ENCODE measurements around the gene BMP6.

Gene BMP6

GRCh38 chr6:7719364-7719850 lies 6.5 kb upstream of the BMP6 start:
- no peak for DNase-seq (ENCODE audit: low spot score)

GRCh38 chr6:7720346-7720745 lies 5.6 kb upstream of the BMP6 start:
- DNase-seq (ENCODE audit: low spot score): no peak

DNA sequence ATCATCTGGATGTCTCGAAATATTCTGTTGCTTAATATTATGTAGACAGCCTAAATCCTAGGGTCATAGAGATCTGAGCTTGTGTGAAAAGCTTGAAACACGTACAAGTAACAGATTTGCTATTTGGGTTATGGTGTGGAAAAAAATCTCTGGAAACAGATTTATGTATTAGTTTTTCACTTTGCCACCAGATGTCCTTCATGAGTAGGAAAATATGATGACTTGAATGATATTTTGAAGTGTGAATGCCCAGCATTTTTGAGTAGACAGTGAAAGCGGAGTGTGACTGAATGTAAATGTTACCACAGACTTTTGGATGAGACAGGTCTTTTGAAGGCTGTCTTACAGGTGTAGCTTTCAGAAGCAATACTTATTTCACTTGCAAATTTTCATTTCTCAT lies 4.2 kb upstream of the BMP6 start:
- DNase-seq (ENCODE audit: low spot score): peak; percentile 56

GRCh38 chr6:7723041-7723447 lies 2.9 kb upstream of the BMP6 start:
- peak; percentile 73 for DNase-seq (ENCODE audit: low spot score)

DNA sequence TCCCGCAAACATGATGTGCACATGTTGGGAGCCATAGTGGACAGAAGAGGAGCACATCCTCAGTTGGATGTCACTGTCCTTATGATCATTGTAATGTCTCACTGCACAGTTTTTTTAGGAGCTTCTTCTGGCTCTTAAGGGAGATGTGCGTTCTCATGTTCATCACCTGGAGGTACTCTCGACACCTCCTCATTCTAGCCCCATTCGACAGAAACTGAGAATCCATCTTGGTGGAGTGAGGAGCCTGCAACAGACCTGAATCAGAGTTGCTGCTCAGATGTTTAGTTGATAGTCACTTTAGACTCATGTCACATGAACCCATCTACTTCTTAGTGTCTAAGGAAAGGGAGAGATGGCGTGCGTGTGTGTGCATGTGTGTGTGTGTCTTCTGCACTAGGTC lies 2.3 kb upstream of the BMP6 start:
- DNase-seq (ENCODE audit: low spot score): no peak

- no peak for DNase-seq (ENCODE audit: low spot score)
Measured at GRCh38 chr6:7725412-7725811, 487 bp upstream of the BMP6 start.

DNA sequence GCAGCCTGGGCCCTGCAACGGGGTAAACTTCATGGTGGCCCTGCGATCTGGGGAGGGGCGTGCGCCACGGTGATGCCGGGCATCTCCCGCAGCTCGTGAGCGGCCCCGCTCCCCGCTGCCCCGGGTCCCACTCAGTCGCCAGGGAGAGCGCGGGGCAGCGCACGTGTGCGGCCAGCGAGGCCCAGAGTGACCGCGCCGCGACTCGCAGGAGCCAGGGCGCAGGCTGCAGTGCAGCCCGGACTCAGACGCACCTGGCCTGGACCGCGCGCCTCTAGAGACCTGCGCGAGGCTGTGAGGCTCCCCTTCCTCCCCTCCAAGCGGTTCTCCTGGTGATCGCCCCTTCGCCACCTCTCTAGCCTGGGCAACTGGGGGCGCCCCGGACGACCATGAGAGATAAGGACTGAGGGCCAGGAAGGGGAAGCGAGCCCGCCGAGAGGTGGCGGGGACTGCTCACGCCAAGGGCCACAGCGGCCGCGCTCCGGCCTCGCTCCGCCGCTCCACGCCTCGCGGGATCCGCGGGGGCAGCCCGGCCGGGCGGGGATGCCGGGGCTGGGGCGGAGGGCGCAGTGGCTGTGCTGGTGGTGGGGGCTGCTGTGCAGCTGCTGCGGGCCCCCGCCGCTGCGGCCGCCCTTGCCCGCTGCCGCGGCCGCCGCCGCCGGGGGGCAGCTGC lies 652 bp downstream of the BMP6 start:
- DNase-seq (ENCODE audit: low spot score): no peak

DNA sequence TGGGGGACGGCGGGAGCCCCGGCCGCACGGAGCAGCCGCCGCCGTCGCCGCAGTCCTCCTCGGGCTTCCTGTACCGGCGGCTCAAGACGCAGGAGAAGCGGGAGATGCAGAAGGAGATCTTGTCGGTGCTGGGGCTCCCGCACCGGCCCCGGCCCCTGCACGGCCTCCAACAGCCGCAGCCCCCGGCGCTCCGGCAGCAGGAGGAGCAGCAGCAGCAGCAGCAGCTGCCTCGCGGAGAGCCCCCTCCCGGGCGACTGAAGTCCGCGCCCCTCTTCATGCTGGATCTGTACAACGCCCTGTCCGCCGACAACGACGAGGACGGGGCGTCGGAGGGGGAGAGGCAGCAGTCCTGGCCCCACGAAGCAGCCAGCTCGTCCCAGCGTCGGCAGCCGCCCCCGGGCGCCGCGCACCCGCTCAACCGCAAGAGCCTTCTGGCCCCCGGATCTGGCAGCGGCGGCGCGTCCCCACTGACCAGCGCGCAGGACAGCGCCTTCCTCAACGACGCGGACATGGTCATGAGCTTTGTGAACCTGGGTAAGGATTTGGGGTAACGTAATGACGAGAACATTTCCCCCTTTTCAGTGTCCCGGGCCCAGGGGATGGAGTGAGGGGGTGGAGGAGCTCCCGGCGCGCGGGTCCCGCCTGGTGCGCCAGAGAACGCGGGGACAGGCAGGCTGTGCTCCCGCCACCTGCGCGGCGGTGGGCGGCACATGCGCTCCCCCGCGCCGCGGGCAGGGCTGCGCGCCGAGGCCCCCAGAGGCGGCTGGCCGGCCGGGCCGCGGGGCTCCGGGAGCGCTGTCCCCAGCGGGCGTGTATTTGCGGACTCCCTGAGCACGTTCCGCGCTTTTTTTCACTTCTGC lies 1.4 kb downstream of the BMP6 start:
- no peak for DNase-seq (ENCODE audit: low spot score)

DNA sequence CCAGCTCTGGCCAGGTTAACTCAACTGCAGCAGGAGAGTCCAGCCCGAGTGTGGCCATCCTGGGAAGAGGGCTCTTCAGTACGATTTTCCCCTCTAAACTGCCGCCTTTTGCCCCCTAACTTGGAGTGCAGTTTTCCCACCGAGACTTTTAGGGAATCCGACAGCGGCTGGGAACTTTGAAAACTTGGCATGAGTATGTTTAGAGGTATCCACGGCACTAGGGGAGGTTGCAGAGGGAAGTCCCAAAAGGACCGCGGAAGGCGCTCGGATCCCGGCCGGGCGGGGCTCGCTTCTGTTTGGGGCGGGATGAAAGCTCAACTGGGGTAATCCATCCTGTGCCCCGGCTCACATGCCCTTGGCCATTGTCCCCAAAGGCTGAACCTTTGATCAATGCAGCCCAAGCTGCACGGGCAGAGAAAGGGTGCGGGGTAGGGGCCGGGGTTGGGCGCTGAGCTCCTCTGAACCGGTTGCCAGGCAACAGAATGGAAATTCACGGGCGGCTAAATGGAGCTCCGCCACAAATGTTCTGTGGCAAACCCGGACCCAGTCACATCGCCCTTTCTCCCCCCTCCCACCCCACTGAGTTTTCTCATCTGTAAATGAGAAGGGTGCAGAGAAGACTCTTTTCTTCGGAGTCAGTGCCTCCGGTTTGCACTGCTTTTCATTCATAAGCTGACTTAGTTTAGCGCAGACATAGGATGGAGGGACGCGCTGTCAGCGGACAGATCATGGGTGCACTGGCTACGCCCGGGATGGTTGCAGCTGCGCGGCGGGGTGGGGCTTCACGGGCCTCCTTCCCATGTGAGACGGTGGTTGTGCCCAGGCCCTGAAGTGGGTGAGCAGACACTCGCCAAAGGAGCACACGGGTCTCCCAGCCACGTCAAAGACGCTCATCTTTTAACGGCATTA lies 2.3 kb downstream of the BMP6 start:
- DNase-seq (ENCODE audit: low spot score): no peak

DNA sequence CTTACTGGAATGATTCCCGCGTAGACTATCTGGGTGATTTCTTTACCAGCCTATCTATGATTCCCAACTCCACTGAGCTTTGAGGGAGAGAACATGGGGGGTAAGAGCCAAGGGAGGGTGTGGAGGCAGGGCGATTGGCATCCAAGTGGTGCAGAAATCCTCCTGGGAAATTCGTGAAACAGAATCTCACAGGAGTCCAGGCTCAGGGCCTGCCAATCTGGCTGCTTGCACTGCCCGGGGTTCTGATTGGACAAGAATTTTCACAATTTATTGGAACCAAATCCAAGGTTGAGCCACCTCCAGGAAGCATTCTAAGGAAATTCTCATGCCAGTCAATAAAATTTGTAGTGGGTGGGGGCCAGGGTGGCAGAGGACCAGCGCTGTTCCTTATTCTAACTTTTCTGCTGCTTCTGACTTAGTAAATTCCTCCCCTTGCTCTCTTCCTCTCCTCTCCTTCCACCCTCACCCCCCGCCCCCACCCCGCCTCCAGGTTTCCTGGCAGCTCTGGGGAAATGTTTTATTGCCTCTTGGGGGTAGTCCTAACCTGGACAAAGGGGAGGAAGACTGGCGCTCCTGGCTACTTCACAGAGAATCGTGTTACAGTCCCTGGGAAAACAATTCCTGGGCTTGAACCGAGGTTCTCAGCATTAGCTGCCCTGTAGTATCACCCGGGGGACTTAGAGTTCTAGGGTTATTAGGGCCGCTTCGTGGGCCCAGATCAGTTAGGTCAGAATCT lies 3.1 kb downstream of the BMP6 start:
- DNase-seq (ENCODE audit: low spot score): no peak

GRCh38 chr6:7730001-7730783 lies 4.3 kb downstream of the BMP6 start:
- DNase-seq (ENCODE audit: low spot score): no peak

- peak; percentile 99 for DNase-seq (ENCODE audit: low spot score)
Measured at GRCh38 chr6:7730784-7731227, 4.9 kb downstream of the BMP6 start.

DNA sequence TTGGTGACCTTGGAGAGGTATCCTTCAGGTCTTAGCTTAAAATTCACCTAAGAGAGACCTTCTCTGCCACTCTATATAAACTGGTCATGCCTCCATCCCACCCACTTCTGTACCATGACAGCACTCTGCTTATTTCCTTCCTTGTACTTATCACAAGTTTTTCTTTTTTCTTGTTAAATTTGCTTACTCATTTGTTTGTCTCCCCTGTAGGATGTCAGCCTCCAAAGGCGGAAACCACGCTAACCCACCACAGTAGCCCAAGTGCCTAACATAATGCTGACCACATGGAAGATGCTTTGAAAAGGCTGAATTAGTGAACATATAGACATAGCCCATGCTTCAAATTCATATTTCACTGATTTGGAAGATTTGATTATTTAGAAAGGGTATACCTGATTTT lies 5.4 kb downstream of the BMP6 start:
- peak; percentile 57 for DNase-seq (ENCODE audit: low spot score)

GRCh38 chr6:7732228-7732627 lies 6.3 kb downstream of the BMP6 start:
- DNase-seq (ENCODE audit: low spot score): no peak

GRCh38 chr6:7734707-7735383 lies 8.9 kb downstream of the BMP6 start:
- DNase-seq (ENCODE audit: low spot score): no peak

GRCh38 chr6:7737106-7737505 lies 11.2 kb downstream of the BMP6 start:
- DNase-seq (ENCODE audit: low spot score): no peak

- DNase-seq (ENCODE audit: low spot score): no peak
Measured at GRCh38 chr6:7737867-7738266, 12.0 kb downstream of the BMP6 start.

- DNase-seq (ENCODE audit: low spot score): no peak
Measured at GRCh38 chr6:7742223-7742785, 16.4 kb downstream of the BMP6 start.

DNA sequence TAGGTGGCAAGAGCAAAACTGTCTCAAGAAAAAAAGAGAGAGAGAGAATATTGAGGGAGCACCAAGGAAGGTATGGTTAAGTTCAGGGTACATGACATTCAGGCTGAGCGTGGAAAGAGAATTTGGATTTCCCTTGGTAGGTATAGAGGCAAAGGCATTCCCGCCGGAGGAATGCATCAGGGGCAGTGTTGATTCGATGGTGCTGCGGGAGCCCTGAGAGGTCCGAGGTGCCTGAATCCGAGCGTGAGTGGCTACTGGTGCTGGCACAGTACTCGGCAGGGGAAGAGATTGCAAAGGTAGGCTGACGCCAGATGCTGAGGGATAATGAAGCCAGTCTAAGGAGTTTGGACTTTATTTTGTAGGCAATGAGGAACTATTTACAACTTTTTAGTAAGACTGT lies 20.0 kb downstream of the BMP6 start:
- no peak for DNase-seq (ENCODE audit: low spot score)

GRCh38 chr6:7747016-7747415 lies 21.1 kb downstream of the BMP6 start:
- DNase-seq (ENCODE audit: low spot score): no peak

All from kidney capillary endothelial cell (primary cell).